Embryonic facial prominence (tissue), 1 donor: ENCODE data around the gene SYCE3.

Source experiments
- DNase-seq: peaks from one replicate; pipeline ENCODE4 v3.0.0-alpha.2; 2016; ENCODE audit errors: extremely low spot score

The SYCE3 gene

GRCh38 chr22:50600538-50600937 lies 37.8 kb upstream of the SYCE3 start, which contains the start of gene MAPK8IP2:
Gene MAPK8IP2 (plus strand): TSS chr22:50600793. CDS start chr22:50600819, 26 bp downstream.
- DNase-seq = no peak

DNA sequence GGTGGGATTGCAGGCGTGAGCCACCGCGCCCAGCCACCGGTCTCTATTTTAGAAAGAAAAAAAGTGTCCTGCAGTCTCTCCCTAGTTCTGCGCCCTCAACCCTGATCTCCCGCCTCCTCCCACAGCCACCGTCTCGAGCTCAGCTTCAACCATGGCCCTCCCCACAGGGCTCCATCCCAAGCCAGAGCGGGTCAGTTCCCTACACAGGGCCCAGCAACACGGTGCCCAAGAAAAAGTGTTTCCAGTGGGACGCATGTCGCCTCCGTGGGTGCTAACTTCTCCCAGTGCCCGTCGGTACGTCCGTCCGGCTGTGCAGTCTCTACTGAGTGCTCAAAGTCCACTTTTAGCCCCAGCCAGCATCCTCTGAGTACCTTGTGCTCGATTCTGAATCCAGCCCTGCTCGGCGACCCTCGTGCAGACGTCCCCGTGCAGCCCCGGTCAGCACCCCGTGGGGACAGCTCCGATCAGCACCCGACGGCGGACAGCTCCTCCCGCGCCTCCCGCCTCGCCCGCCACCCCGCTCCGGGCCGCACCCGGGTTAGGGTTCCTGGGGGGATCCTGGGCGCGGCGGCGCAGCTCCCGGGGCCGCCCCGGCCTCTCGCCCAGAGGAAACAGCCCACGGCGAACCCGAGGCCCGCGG lies 37.2 kb upstream of the SYCE3 start:
- no peak for DNase-seq

- DNase-seq = no peak
Observed at GRCh38 chr22:50597097-50597496, 34.4 kb upstream of the SYCE3 start.

- no peak for DNase-seq
Observed at GRCh38 chr22:50595189-50595588, 32.5 kb upstream of the SYCE3 start.

DNA sequence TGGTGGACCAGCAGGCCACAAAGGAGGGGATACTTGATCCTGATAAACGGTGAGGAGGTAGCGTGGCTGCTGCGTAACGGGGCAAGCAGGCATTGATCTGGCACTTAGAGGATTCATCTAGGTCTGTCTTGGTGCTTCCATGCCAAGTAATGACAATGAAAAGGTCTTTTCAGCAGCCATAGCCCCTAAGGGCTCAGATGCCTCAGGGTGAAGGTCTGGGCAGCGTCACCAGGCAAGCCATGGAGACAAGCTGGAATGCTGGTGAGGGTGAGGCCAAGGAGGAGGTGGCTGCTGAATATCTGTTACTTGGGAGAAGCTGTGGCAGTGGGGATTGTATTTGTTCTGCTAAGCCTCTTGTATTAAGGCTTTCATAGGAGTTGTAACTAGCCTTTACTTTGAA lies 24.7 kb upstream of the SYCE3 start:
- no peak for DNase-seq

GRCh38 chr22:50586416-50586815 lies 23.7 kb upstream of the SYCE3 start:
- no peak for DNase-seq

GRCh38 chr22:50585781-50586180 lies 23.1 kb upstream of the SYCE3 start:
- DNase-seq = no peak

GRCh38 chr22:50585238-50585637 lies 22.5 kb upstream of the SYCE3 start:
- no peak for DNase-seq

- DNase-seq = no peak
Observed at GRCh38 chr22:50584106-50585096, 21.7 kb upstream of the SYCE3 start.

GRCh38 chr22:50583294-50583861 lies 20.7 kb upstream of the SYCE3 start:
- no peak for DNase-seq

GRCh38 chr22:50582493-50583293 lies 20.0 kb upstream of the SYCE3 start, which contains the start of gene CHKB:
Gene CHKB (minus strand): TSS chr22:50582849. CDS start chr22:50582781, 68 bp downstream.
- DNase-seq = peak; percentile 96

GRCh38 chr22:50581950-50582492 lies 19.3 kb upstream of the SYCE3 start:
- no peak for DNase-seq

DNA sequence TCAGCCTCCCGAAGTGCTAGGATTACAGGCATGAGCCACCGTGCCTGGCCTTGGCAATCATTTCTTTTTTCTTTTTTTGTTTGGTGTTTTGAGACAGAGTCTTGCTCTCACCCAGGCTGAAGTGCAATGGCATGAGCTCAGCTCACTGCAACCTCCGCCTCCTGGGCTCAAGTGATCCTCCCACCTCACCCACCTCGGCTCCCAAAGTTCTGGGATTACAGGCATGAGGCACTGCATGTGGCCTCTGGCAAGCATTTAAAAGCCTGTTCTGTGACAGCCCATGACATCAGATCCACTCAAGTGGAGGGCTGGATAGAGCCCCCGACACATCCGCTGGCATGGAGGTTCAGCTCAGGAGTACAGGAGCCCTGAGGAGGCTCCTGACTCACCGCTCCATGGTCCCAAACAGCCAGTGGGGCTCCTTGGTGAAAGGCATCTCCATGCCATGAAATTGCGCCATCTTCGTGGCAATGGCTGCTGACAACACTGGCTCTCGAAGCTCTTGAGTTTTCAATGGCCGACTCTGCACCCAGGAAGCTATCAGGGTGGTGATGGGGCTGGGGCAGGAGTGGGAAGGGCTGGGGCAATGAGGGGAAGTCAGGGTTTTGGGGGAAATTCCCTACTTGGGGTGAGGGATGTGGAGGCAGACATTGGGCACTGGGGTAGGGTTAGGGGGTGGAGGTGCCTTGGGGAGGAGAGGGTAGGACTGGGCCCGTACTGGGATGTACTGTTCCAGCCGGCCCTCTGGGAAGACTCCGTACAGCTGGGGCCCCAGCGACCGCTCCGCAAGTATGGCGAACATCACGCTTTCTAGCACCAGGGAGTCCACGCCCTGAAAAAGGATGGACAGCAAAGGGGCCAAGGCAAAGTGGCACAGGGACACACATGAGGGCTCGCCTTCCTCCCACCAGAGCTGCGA lies 18.6 kb upstream of the SYCE3 start:
- DNase-seq = no peak

GRCh38 chr22:50579752-50580151 lies 17.0 kb upstream of the SYCE3 start:
- DNase-seq = no peak

DNA sequence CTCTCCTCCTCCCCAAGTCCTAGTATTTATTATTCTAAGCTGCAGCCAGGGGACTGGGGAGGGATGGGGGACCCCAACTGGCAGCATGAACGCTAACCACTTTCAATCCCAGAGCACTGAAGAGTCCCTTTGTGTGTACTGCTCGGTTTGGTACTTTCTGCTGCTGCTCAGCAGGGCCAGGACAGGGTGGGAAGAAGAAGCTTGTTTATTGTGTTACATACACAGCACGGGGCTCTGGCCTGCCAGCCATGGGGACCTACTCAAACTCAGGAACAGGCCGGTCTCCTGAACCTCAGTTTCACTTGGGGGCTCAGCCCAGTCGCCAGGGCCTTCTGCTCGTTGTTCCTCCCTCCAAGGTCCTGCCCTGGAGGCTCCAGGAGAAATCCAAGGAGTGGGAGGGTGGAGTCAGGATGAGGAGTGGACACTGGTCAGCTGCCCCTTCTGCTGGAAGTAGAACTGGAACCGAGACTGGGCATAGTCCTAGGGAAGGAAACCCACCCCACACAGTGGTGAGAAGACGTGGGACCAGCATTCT lies 16.1 kb upstream of the SYCE3 start:
- DNase-seq = no peak

GRCh38 chr22:50577987-50578775 lies 15.5 kb upstream of the SYCE3 start, which contains the start of gene CPT1B:
Gene CPT1B (minus strand): TSS chr22:50578427. CDS start chr22:50577915, 512 bp downstream.
- DNase-seq = no peak

DNA sequence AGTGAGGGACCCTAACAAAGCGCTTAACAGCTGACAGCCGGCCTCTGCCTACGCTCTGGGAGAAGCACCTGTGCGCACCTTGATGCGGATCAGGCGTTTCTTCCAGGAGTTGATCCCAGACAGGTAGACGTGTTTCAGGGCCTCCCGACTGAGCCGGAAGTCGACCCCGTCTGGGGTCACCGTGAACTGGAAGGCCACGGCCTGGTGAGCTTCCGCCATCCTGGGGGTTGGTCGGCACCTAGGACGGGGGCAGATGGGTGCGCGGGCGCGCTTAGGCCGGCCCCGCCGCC lies 14.9 kb upstream of the SYCE3 start:
- DNase-seq = no peak

GRCh38 chr22:50576806-50577696 lies 14.3 kb upstream of the SYCE3 start:
- no peak for DNase-seq
